HEK293 (cell line): ENCODE data around the gene OR2L5.

ENCODE experiments used
- CTCF ChIA-PET: fragments of 350-600 bp; formaldehyde crosslinking; extraction: SDS; loops from one replicate; lab custom pipeline; 2021; ENCODE audit warnings: antibody characterized with exemption; lab: Yijun Ruan, JAX
- POLR2A ChIA-PET: fragments of 300-600 bp; formaldehyde crosslinking; extraction: SDS; loops from one replicate; lab custom pipeline; 2020; ENCODE audit warnings: antibody characterized with exemption, inconsistent platforms; lab: Yijun Ruan, JAX
- H3K27ac ChIP-seq: fragments of 200-500 bp; sonication (Bioruptor generic); 2 replicates; pipeline ENCODE4 v1.5.1; 2014; ENCODE audit warnings: low read depth, low read length, control low read depth, inconsistent platforms; ENCODE audit errors: extremely low read depth
- H3K36me3 ChIP-seq, 2 experiments: fragments of 200-500 bp in 1 of 2; sonication (Bioruptor generic) in 1 of 2; 1 replicate in 1 of 2; 2 replicates in 1 of 2; pipeline ENCODE4 v1.5.1; 2014 to 2017; ENCODE audit warnings: inconsistent platforms in 2 of 2, low read length in 2 of 2; ENCODE audit not compliant: control insufficient read depth in 2 of 2, insufficient read depth in 1 of 2
- H3K4me1 ChIP-seq: fragments of 200-500 bp; sonication (Bioruptor generic); 2 replicates; pipeline ENCODE4 v1.5.1; 2014; ENCODE audit warnings: mild to moderate bottlenecking, low read length, inconsistent platforms; ENCODE audit not compliant: control insufficient read depth, insufficient read depth
- H3K4me3 ChIP-seq: 2 replicates; pipeline ENCODE4 v1.5.1; 2011; ENCODE audit warnings: low read depth, mild to moderate bottlenecking, control low read depth, low read length, moderate library complexity
- H3K9me3 ChIP-seq: fragments of 200-500 bp; sonication (Bioruptor generic); 2 replicates; pipeline ENCODE4 v1.5.1; 2014; ENCODE audit warnings: low read depth, low read length, inconsistent platforms; ENCODE audit not compliant: control insufficient read depth, insufficient read depth
- FEZF1 ChIP-seq: fragments of 450-650 bp; formaldehyde crosslinking; IDR thresholded peaks from 2 replicates; pipeline ENCODE4 v1.5.1; 2016; ENCODE audit warnings: missing biosample characterization, missing genetic modification characterization
- KLF7 ChIP-seq: fragments of 450-650 bp; formaldehyde crosslinking; IDR thresholded peaks from 2 replicates; pipeline ENCODE4 v1.5.1; 2016; ENCODE audit warnings: missing biosample characterization, missing genetic modification characterization, borderline replicate concordance
- KLF9 ChIP-seq: fragments of 450-650 bp; formaldehyde crosslinking; IDR thresholded peaks from 2 replicates; pipeline ENCODE4 v1.5.1; 2016; ENCODE audit warnings: missing biosample characterization, missing genetic modification characterization, low read depth
- OSR2 ChIP-seq: fragments of 450-650 bp; formaldehyde crosslinking; IDR thresholded peaks from 2 replicates; pipeline ENCODE4 v1.5.1; 2016; ENCODE audit warnings: missing biosample characterization, missing genetic modification characterization
- PRDM1 ChIP-seq: fragments of 450-650 bp; formaldehyde crosslinking; IDR thresholded peaks from 2 replicates; pipeline ENCODE4; 2016; ENCODE audit warnings: missing biosample characterization, missing genetic modification characterization
- SALL2 ChIP-seq: fragments of 450-650 bp; formaldehyde crosslinking; IDR thresholded peaks from 2 replicates; pipeline ENCODE4 v1.5.0; 2017; ENCODE audit warnings: missing biosample characterization, mild to moderate bottlenecking, missing genetic modification characterization, borderline replicate concordance
- SCRT2 ChIP-seq: fragments of 450-650 bp; formaldehyde crosslinking; IDR thresholded peaks from 2 replicates; pipeline ENCODE4 v1.5.1; 2016; ENCODE audit warnings: missing biosample characterization, missing genetic modification characterization
- SP3 ChIP-seq: fragments of 450-650 bp; formaldehyde crosslinking; IDR thresholded peaks from 2 replicates; pipeline ENCODE4 v1.5.1; 2016; ENCODE audit warnings: missing biosample characterization, missing genetic modification characterization
- SP7 ChIP-seq: fragments of 450-650 bp; formaldehyde crosslinking; IDR thresholded peaks from 2 replicates; pipeline ENCODE4 v1.5.1; 2016; ENCODE audit warnings: missing biosample characterization, missing genetic modification characterization
- ZBTB1 ChIP-seq: fragments of 450-650 bp; formaldehyde crosslinking; IDR thresholded peaks from 2 replicates; pipeline ENCODE4 v1.5.1; 2016; ENCODE audit warnings: missing biosample characterization, missing genetic modification characterization
- ZBTB21 ChIP-seq: fragments of 450-650 bp; formaldehyde crosslinking; IDR thresholded peaks from 2 replicates; pipeline ENCODE4 v1.5.1; 2017; ENCODE audit warnings: missing biosample characterization, missing genetic modification characterization
- ZBTB48 ChIP-seq: fragments of 450-650 bp; formaldehyde crosslinking; IDR thresholded peaks from 2 replicates; pipeline ENCODE4 v1.5.1; 2016; ENCODE audit warnings: missing biosample characterization, missing genetic modification characterization
- ZFP37 ChIP-seq: fragments of 450-650 bp; formaldehyde crosslinking; IDR thresholded peaks from 2 replicates; pipeline ENCODE4 v1.5.1; 2016; ENCODE audit warnings: missing biosample characterization, missing genetic modification characterization
- ZNF10 ChIP-seq: fragments of 450-650 bp; formaldehyde crosslinking; IDR thresholded peaks from 2 replicates; pipeline ENCODE4 v1.5.1; 2017; ENCODE audit warnings: missing biosample characterization, missing genetic modification characterization
- ZNF146 ChIP-seq: fragments of 450-650 bp; formaldehyde crosslinking; IDR thresholded peaks from 2 replicates; pipeline ENCODE4 v1.5.1; 2016; ENCODE audit warnings: missing biosample characterization, missing genetic modification characterization
- ZNF148 ChIP-seq: fragments of 450-650 bp; formaldehyde crosslinking; IDR thresholded peaks from 2 replicates; pipeline ENCODE4 v1.5.0; 2017; ENCODE audit warnings: missing biosample characterization, missing genetic modification characterization, borderline replicate concordance
- ZNF155 ChIP-seq: fragments of 450-650 bp; formaldehyde crosslinking; IDR thresholded peaks from 2 replicates; pipeline ENCODE4 v1.5.1; 2016; ENCODE audit warnings: missing biosample characterization, missing genetic modification characterization
- ZNF169 ChIP-seq: fragments of 450-650 bp; formaldehyde crosslinking; IDR thresholded peaks from 2 replicates; pipeline ENCODE4 v1.5.1; 2016; ENCODE audit warnings: missing biosample characterization, missing genetic modification characterization
- ZNF223 ChIP-seq: fragments of 450-650 bp; formaldehyde crosslinking; IDR thresholded peaks from 2 replicates; pipeline ENCODE4 v1.5.1; 2016; ENCODE audit warnings: missing biosample characterization, missing genetic modification characterization
- ZNF366 ChIP-seq: fragments of 450-650 bp; formaldehyde crosslinking; conservative IDR thresholded peaks from 2 replicates; pipeline ENCODE4 v1.5.1; 2016; ENCODE audit warnings: missing biosample characterization, missing genetic modification characterization
- ZNF416 ChIP-seq: fragments of 450-650 bp; formaldehyde crosslinking; IDR thresholded peaks from 2 replicates; pipeline ENCODE4 v1.5.1; 2016; ENCODE audit warnings: missing biosample characterization, missing genetic modification characterization
- ZNF48 ChIP-seq: fragments of 450-650 bp; formaldehyde crosslinking; IDR thresholded peaks from 2 replicates; pipeline ENCODE4 v1.5.1; 2016; ENCODE audit warnings: missing biosample characterization, missing genetic modification characterization
- ZNF548 ChIP-seq: fragments of 450-650 bp; formaldehyde crosslinking; IDR thresholded peaks from 2 replicates; pipeline ENCODE4 v1.5.1; 2016; ENCODE audit warnings: missing biosample characterization, missing genetic modification characterization
- ZNF654 ChIP-seq: fragments of 450-650 bp; formaldehyde crosslinking; IDR thresholded peaks from 2 replicates; pipeline ENCODE4 v1.5.1; 2016; ENCODE audit warnings: low read depth, missing biosample characterization, missing genetic modification characterization
- ZNF792 ChIP-seq: fragments of 450-650 bp; formaldehyde crosslinking; IDR thresholded peaks from 2 replicates; pipeline ENCODE4 v1.5.1; 2016; ENCODE audit warnings: missing biosample characterization, missing genetic modification characterization
- ZSCAN30 ChIP-seq: fragments of 450-650 bp; IDR thresholded peaks from 2 replicates; pipeline ENCODE4 v1.5.1; 2018; ENCODE audit warnings: missing biosample characterization, mild to moderate bottlenecking, missing genetic modification characterization, moderate library complexity
- TF ChIP-seq, protein P1 (sequence below): fragments of 450-650 bp; formaldehyde crosslinking; IDR thresholded peaks from 2 replicates; pipeline ENCODE4 v1.5.1; 2016; ENCODE audit warnings: missing biosample characterization, missing genetic modification characterization

OR2L5 gene, protein sequence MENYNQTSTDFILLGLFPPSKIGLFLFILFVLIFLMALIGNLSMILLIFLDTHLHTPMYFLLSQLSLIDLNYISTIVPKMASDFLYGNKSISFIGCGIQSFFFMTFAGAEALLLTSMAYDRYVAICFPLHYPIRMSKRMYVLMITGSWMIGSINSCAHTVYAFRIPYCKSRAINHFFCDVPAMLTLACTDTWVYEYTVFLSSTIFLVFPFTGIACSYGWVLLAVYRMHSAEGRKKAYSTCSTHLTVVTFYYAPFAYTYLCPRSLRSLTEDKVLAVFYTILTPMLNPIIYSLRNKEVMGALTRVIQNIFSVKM

DNA sequence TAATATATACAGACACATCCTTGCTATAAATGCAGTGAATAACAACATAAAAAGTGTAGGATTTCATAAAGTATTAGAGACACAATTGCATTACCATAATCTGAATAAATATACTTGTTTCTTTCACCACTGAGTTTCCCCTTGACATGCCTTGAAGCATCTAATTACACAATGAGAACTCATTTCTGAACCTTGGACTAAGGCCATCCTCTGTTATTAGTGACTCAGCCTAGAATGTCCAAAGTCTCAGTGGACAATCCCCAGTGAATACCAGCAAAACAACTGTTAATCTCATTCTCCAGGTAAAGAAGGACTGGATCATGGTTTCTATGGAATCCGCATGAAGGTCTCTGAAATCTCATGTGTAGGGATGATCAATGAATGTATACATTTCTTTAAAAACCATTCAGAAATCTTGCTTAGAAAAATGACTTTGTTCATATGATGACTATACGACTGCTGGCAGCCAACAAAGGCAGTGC, at the start of gene OR2L5:
Gene OR2L5, plus strand, starts transcription at position 432 of the 482 bp plus-strand sequence. CDS start 8,288 bp downstream, outside the sequence.
- Histone ChIP-seq H3K4me1 (no peaks in the 10 kb centered on the region), H3K9me3 (no peaks in the 10 kb centered on the region), H3K36me3 (no peaks in the 10 kb centered on the region), H3K4me3 (no peak within 1 kb of the TSS), H3K27ac (no peak within 1 kb of the TSS)
- ChIA-PET CTCF (no interaction called here), POLR2A (no interaction called here)
- TF ChIP-seq KLF9 (tag by site-specific recombination) (no peak), ZNF416 (tag by site-specific recombination) (no peak), SP3 (tag by site-specific recombination) (no peak), FEZF1 (no peak), ZBTB48 (no peak), ZNF548 (tag by site-specific recombination) (no peak), ZNF792 (no peak), ZNF48 (tag by site-specific recombination) (no peak), SCRT2 (tag by site-specific recombination) (no peak), PRDM1 (tag by site-specific recombination) (no peak), ZBTB1 (no peak), ZNF146 (tag by site-specific recombination) (no peak), SP7 (tag by site-specific recombination) (no peak), ZSCAN30 (tag by site-specific recombination) (no peak)

DNA sequence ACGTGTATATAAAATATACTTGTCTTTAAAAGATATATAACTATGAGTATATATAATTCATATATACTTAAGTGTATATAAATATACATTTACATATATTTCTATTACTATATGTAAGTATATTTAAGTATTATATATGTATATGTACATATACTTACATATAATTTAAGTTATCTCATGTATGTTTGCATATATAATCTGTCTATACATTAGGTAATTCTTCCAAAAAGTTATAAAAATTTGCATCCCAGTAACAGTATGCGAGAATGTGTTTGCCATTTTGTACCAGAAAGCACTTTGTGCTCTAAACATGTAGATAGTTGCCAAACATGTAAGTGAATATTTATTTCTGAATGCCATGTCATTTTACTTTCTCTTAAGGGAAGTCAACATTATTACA, 48.5 kb upstream of the OR2L5 start, which contains the start of gene OR2AK2:
Gene OR2AK2, plus strand, starts transcription at position 301 of the 400 bp plus-strand sequence. CDS start 144 bp downstream, outside the sequence.
- Histone ChIP-seq H3K36me3 (no peaks in the 10 kb centered on the region), H3K4me3 (no peak within 1 kb of the TSS), H3K9me3 (no peaks in the 10 kb centered on the region), H3K4me1 (no peaks in the 10 kb centered on the region), H3K27ac (no peak within 1 kb of the TSS)
- no peak for TF ChIP-seq ZNF654 (tag by site-specific recombination)
- no peak for TF ChIP-seq OSR2 (tag by site-specific recombination)
- no peak for TF ChIP-seq ZNF155 (tag by site-specific recombination)
- no peak for TF ChIP-seq KLF7
- ChIA-PET POLR2A (no interaction called here), CTCF (no interaction called here)

- no peak for TF ChIP-seq SALL2 (tag by site-specific recombination)
- Histone ChIP-seq H3K9me3 (no peaks in the 10 kb centered on the region), H3K4me1 (no peaks in the 10 kb centered on the region), H3K4me3 (no peak overlapping the region), H3K27ac (no peak overlapping the region), H3K36me3 (no peaks in the 10 kb centered on the region)
- ChIA-PET POLR2A (no interaction called here), CTCF (interaction anchor here (0.5 kb wide), 1 partner anchor 946 kb away, joined by 3 read pairs; no protein-coding TSS in a partner anchor)
These were observed 46.8 kb upstream of the OR2L5 start for GRCh38 chr1:247966532-247967204.

DNA sequence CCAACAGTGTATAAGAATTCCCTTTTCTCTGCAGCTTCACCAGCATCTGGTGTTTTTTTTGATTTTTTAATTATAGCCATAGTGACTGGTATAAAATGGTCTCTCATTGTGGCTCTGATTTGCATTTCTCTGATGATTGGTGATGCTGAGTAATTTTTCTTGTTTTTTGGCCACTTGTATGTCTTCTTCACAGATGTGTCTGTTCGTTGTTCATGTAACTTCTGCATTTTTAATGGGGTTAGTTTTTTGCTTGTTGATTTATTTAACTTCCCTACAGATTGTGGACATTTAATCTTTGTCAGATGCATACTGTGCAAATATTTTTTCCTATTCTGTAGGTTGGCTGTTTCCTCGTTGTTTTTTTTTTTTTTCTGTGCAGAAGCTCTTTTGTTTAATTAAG, 20.5 kb upstream of the OR2L5 start:
- no peaks in the 10 kb centered on the region for H3K4me1 ChIP-seq
- no peak overlapping the region for H3K27ac ChIP-seq
- no peak overlapping the region for H3K4me3 ChIP-seq
- H3K36me3 ChIP-seq, result no peaks in the 10 kb centered on the region
- POLR2A ChIA-PET, result no interaction called here
- CTCF ChIA-PET, result no interaction called here
- H3K9me3 ChIP-seq, result no peaks in the 10 kb centered on the region
- TF ChIP-seq ZNF10 (tag by site-specific recombination) (no peak), ZNF223 (tag by site-specific recombination) (no peak), ZFP37 (tag by site-specific recombination) (no peak), ZBTB21 (tag by site-specific recombination) (no peak), ZNF366 (tag by site-specific recombination) (no peak), ZNF148 (tag by site-specific recombination) (no peak), ZNF169 (tag by site-specific recombination) (no peak)
- TF ChIP-seq, protein P1, sequence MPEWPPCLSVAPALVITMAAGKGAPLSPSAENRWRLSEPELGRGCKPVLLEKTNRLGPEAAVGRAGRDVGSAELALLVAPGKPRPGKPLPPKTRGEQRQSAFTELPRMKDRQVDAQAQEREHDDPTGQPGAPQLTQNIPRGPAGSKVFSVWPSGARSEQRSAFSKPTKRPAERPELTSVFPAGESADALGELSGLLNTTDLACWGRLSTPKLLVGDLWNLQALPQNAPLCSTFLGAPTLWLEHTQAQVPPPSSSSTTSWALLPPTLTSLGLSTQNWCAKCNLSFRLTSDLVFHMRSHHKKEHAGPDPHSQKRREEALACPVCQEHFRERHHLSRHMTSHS (tag by site-specific recombination), result no peak
